ENCODE measurements around the gene KHDRBS2.

- TF ChIP-seq, protein P1, sequence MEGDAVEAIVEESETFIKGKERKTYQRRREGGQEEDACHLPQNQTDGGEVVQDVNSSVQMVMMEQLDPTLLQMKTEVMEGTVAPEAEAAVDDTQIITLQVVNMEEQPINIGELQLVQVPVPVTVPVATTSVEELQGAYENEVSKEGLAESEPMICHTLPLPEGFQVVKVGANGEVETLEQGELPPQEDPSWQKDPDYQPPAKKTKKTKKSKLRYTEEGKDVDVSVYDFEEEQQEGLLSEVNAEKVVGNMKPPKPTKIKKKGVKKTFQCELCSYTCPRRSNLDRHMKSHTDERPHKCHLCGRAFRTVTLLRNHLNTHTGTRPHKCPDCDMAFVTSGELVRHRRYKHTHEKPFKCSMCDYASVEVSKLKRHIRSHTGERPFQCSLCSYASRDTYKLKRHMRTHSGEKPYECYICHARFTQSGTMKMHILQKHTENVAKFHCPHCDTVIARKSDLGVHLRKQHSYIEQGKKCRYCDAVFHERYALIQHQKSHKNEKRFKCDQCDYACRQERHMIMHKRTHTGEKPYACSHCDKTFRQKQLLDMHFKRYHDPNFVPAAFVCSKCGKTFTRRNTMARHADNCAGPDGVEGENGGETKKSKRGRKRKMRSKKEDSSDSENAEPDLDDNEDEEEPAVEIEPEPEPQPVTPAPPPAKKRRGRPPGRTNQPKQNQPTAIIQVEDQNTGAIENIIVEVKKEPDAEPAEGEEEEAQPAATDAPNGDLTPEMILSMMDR (IDR thresholded peaks at IDR 0.05; ENCODE audit: insufficient read depth, low read length, poor library complexity, severe bottlenecking), result no peak
- TF ChIP-seq EZH2phosphoT487 (conservative IDR thresholded peaks at IDR 0.05; ENCODE audit: low read length), result no peak
Measured at GRCh38 chr6:62090442-62091229, 195.4 kb downstream of the KHDRBS2 start.
